Mammary epithelial cell (primary cell): ENCODE measurements around the gene KSR1.

Source experiments
- EZH2 ChIP-seq: IDR thresholded peaks from 2 replicates; pipeline ENCODE4 v1.6.1; 2012; ENCODE audit warnings: low read length, inconsistent platforms, borderline replicate concordance
- TF ChIP-seq, protein P1 (sequence below), 2 donors: IDR thresholded peaks in 1 of 2; conservative IDR thresholded peaks in 1 of 2; 2 replicates each; pipeline ENCODE4 v1.5.1; 2011 to 2012; ENCODE audit warnings: inconsistent platforms in 2 of 2, low read length in 2 of 2, mild to moderate bottlenecking in 2 of 2, control low read depth in 1 of 2, low read depth in 1 of 2; ENCODE audit not compliant: insufficient read depth in 1 of 2; ENCODE audit errors: extremely low read depth in 1 of 2

- no peak for TF ChIP-seq EZH2
- TF ChIP-seq, protein P1, sequence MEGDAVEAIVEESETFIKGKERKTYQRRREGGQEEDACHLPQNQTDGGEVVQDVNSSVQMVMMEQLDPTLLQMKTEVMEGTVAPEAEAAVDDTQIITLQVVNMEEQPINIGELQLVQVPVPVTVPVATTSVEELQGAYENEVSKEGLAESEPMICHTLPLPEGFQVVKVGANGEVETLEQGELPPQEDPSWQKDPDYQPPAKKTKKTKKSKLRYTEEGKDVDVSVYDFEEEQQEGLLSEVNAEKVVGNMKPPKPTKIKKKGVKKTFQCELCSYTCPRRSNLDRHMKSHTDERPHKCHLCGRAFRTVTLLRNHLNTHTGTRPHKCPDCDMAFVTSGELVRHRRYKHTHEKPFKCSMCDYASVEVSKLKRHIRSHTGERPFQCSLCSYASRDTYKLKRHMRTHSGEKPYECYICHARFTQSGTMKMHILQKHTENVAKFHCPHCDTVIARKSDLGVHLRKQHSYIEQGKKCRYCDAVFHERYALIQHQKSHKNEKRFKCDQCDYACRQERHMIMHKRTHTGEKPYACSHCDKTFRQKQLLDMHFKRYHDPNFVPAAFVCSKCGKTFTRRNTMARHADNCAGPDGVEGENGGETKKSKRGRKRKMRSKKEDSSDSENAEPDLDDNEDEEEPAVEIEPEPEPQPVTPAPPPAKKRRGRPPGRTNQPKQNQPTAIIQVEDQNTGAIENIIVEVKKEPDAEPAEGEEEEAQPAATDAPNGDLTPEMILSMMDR (conservative IDR thresholded peaks at IDR 0.05 in 1 of 2, IDR thresholded peaks at IDR 0.05 in 1 of 2; ENCODE audit: extremely low read depth in 1 of 2, insufficient read depth in 1 of 2, low read depth in 1 of 2, low read length in 2 of 2), result no peak
These were observed 135.7 kb downstream of the KSR1 start for GRCh38 chr17:27591986-27592385.
